OCI-LY3 (cell line): ENCODE data around the gene BOC.

Experiments
- H2AFZ ChIP-seq: fragments of 200-600, 300-600 bp; shearing (Covaris generic); 2 replicates; pipeline ENCODE4 v1.6.0; 2014; ENCODE audit warnings: antibody characterized with exemption, low read depth, low read length
- H3K27ac ChIP-seq: fragments of 200-600, 300-600 bp; sonication (generic); 2 replicates; pipeline ENCODE4 v1.5.1; 2014; ENCODE audit warnings: mild to moderate bottlenecking, low read length, moderate library complexity, mixed read lengths
- H3K27me3 ChIP-seq: fragments of 200-600, 300-600 bp; sonication (generic); 2 replicates; pipeline ENCODE4 v1.6.1; 2014; ENCODE audit warnings: low read depth, low read length, mixed read lengths
- H3K36me3 ChIP-seq: fragments of 200-600, 300-600 bp; sonication (generic); replicated peaks from 2 replicates; pipeline ENCODE3; 2014; ENCODE audit warnings: low read depth, low read length, mixed read lengths
- H3K4me1 ChIP-seq: fragments of 300-600, 200-600 bp; sonication (generic); 2 replicates; pipeline ENCODE4 v1.6.1; 2014; ENCODE audit warnings: low read length, mixed read lengths
- H3K4me2 ChIP-seq: fragments of 200-600, 300-600 bp; sonication (generic); 2 replicates; pipeline ENCODE4 v1.6.1; 2014; ENCODE audit warnings: low read length, mixed read lengths
- H3K4me3 ChIP-seq: fragments of 300-600, 200-600 bp; sonication (generic); 2 replicates; pipeline ENCODE4 v1.5.1; 2014; ENCODE audit warnings: antibody characterized with exemption, mild to moderate bottlenecking, low read length, moderate library complexity
- H3K79me2 ChIP-seq: fragments of 300-600, 200-600 bp; shearing (Covaris generic); 2 replicates; pipeline ENCODE4 v1.6.1; 2014; ENCODE audit warnings: mild to moderate bottlenecking, low read length, mixed read lengths
- H3K9ac ChIP-seq: fragments of 300-600, 200-600 bp; shearing (Covaris generic); 2 replicates; pipeline ENCODE4 v1.6.0; 2014; ENCODE audit warnings: mild to moderate bottlenecking, low read length, moderate library complexity
- H3K9me3 ChIP-seq: fragments of 200-600, 300-600 bp; shearing (Covaris generic); 2 replicates; pipeline ENCODE4 v1.6.1; 2014; ENCODE audit warnings: low read length, mixed read lengths; ENCODE audit not compliant: insufficient read depth
- H4K20me1 ChIP-seq: fragments of 200-600, 300-600 bp; sonication (generic); 2 replicates; pipeline ENCODE4 v1.6.1; 2016; ENCODE audit warnings: low read length, mixed read lengths; ENCODE audit not compliant: insufficient read depth
- EZH2phosphoT487 ChIP-seq: fragments of 200-600 bp; shearing (Covaris generic); IDR thresholded peaks from 2 replicates; pipeline ENCODE4 v1.6.1; 2018; ENCODE audit warnings: antibody characterized with exemption, mixed run types, low read depth
- TF ChIP-seq, protein P1 (sequence below): fragments of 200-600, 300-600 bp; sonication (generic); IDR thresholded peaks from 2 replicates; pipeline ENCODE4 v1.5.1; 2014; ENCODE audit warnings: antibody characterized with exemption, low read length, low read depth

The BOC gene

DNA sequence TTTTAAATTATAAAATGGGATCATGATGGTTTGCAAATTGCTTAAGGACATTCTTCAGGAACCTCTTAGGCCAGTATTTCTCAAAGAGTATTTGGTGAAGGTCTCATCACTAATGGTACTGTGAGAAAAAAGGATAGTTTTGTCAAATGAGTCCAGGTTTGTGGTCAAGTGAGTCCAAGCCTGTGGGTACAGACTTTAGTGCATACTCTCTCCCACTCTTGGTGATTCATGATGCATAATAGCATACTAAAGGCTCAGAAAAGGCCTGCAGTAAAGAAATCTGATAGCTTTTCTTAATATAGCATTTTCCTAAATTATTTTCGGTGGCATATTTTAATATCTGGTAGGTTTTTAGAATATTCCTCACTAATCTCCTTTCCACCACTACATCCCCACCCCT is 20.0 kb downstream of the BOC start:
- H3K79me2 ChIP-seq: no peaks in the 10 kb centered on the region
- H4K20me1 ChIP-seq: no peaks in the 10 kb centered on the region
- no peaks in the 10 kb centered on the region for H3K4me1 ChIP-seq
- TF ChIP-seq, protein P1, sequence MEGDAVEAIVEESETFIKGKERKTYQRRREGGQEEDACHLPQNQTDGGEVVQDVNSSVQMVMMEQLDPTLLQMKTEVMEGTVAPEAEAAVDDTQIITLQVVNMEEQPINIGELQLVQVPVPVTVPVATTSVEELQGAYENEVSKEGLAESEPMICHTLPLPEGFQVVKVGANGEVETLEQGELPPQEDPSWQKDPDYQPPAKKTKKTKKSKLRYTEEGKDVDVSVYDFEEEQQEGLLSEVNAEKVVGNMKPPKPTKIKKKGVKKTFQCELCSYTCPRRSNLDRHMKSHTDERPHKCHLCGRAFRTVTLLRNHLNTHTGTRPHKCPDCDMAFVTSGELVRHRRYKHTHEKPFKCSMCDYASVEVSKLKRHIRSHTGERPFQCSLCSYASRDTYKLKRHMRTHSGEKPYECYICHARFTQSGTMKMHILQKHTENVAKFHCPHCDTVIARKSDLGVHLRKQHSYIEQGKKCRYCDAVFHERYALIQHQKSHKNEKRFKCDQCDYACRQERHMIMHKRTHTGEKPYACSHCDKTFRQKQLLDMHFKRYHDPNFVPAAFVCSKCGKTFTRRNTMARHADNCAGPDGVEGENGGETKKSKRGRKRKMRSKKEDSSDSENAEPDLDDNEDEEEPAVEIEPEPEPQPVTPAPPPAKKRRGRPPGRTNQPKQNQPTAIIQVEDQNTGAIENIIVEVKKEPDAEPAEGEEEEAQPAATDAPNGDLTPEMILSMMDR: no peak
- TF ChIP-seq EZH2phosphoT487: no peak
- H3K27ac ChIP-seq: no peak overlapping the region
- H3K9me3 ChIP-seq: no peaks in the 10 kb centered on the region
- no peaks in the 10 kb centered on the region for H3K36me3 ChIP-seq
- no peak overlapping the region for H3K9ac ChIP-seq
- H3K4me2 ChIP-seq: no peak overlapping the region
- no peaks in the 10 kb centered on the region for H3K27me3 ChIP-seq
- H2AFZ ChIP-seq: no peak overlapping the region
- no peak overlapping the region for H3K4me3 ChIP-seq

DNA sequence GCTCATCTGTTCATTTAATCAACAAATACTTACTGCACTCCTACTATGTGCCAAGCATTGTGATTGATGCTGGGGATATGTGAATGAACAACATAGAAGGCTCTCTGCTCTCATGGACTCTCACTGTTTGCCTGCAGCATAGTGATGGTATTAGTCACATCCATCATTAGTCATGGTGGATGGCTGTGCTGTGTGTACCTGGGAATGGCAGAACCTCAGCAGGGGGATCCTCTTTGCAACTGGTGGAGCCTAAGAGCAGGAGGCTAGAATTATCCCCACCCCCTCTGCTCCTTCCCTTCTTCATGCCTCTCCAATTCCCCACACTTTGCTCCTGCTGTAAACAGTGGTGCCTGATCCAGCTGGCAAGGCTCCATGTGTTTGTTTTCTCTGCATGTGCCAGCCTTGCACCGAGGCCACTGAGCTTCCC is 20.5 kb downstream of the BOC start:
- H4K20me1 ChIP-seq: no peaks in the 10 kb centered on the region
- no peaks in the 10 kb centered on the region for H3K4me1 ChIP-seq
- H3K79me2 ChIP-seq: no peaks in the 10 kb centered on the region
- no peak for TF ChIP-seq EZH2phosphoT487
- TF ChIP-seq, protein P1: no peak
- no peak overlapping the region for H2AFZ ChIP-seq
- no peaks in the 10 kb centered on the region for H3K36me3 ChIP-seq
- H3K4me2 ChIP-seq: no peak overlapping the region
- no peaks in the 10 kb centered on the region for H3K9me3 ChIP-seq
- H3K4me3 ChIP-seq: no peak overlapping the region
- H3K9ac ChIP-seq: no peak overlapping the region
- H3K27ac ChIP-seq: no peak overlapping the region
- no peaks in the 10 kb centered on the region; the same call in 1 of the 2 replicates for H3K27me3 ChIP-seq

DNA sequence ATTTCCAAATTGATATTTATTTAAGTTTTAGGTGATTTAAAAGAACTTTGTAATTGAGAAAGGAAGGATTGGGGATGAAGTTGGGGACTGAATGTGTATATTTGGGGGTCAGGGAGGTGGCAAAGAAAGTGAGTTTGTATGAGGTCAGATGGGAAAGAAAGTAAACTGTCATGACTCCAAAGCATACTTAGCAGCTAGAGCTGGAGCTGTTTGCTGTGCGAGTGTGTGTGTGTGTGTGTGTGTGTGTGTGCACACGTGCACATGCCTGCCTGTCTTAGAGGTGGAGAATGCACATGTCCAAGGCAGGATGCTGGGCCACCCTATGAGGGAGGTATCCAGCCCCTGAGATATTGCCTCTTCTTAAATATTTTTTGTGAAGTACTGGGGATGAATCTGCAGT is 21.0 kb downstream of the BOC start:
- Histone ChIP-seq H4K20me1 (no peaks in the 10 kb centered on the region), H3K27me3 (no peaks in the 10 kb centered on the region; the same call in 1 of the 2 replicates), H3K9me3 (no peaks in the 10 kb centered on the region), H3K4me1 (no peaks in the 10 kb centered on the region), H3K9ac (no peak overlapping the region), H3K4me2 (no peak overlapping the region), H2AFZ (no peak overlapping the region), H3K36me3 (no peaks in the 10 kb centered on the region), H3K4me3 (no peak overlapping the region), H3K79me2 (no peaks in the 10 kb centered on the region), H3K27ac (no peak overlapping the region)
- TF ChIP-seq, protein P1: no peak
- TF ChIP-seq EZH2phosphoT487: no peak

DNA sequence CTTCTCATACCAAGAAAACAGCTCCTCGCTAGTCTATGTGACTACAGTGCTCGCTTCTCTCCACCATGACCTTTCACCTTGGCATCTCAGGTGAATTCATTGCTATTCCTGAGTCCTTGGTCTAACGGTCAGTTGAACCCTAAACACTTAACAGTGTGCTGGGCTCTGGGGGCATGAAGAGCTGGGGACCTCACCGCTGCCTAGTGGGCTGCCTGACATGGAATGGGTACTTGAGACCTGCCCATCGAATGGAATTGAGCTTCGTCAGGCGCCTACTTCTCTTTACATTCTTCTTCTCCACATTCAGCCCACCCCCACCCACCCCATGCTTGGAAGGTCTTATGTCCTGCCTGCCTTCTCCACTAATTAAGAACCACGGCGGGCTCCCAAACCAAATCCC is 22.1 kb downstream of the BOC start:
- H3K79me2 ChIP-seq: no peaks in the 10 kb centered on the region
- no peaks in the 10 kb centered on the region; the same call in 1 of the 2 replicates for H3K27me3 ChIP-seq
- H3K36me3 ChIP-seq: no peaks in the 10 kb centered on the region
- H3K4me2 ChIP-seq: no peak overlapping the region
- TF ChIP-seq, protein P1: no peak
- TF ChIP-seq EZH2phosphoT487: no peak
- no peak overlapping the region for H2AFZ ChIP-seq
- H3K4me3 ChIP-seq: no peak overlapping the region
- no peaks in the 10 kb centered on the region for H3K9me3 ChIP-seq
- H3K27ac ChIP-seq: no peak overlapping the region
- no peaks in the 10 kb centered on the region for H4K20me1 ChIP-seq
- H3K9ac ChIP-seq: no peak overlapping the region
- H3K4me1 ChIP-seq: no peaks in the 10 kb centered on the region
